ENCODE results near the gene MSI2.

DNA sequence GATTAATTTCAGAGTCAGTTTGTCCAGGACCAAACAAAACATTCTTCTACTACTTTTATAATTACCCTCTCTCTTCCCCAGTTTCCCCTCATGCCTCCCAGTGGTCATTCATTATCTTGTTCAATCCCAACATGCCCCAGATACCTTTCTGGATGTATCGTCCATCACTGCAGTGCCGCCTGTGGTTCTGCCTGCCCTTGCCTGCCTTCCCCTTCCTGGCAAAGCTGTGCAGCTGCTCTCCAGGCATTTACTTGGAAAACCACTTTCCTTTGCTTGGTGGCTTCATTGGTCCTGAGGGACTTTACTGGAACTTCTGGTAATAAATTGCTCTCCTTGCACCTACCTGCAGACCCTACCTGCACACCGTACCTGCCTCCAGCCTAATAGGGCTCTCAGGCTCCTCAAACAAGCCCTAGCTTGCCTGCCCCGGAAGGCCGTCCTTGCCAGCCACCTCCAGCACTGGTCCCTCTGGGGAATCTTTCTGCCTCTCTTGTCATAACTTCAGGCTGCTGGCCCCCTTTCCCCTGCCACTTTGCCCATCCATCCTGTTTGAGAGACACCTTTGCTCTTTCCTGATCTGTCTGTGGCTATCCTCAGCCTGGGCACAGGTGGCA is 19.5 kb upstream of the MSI2 start:
- TF ChIP-seq, protein P1, sequence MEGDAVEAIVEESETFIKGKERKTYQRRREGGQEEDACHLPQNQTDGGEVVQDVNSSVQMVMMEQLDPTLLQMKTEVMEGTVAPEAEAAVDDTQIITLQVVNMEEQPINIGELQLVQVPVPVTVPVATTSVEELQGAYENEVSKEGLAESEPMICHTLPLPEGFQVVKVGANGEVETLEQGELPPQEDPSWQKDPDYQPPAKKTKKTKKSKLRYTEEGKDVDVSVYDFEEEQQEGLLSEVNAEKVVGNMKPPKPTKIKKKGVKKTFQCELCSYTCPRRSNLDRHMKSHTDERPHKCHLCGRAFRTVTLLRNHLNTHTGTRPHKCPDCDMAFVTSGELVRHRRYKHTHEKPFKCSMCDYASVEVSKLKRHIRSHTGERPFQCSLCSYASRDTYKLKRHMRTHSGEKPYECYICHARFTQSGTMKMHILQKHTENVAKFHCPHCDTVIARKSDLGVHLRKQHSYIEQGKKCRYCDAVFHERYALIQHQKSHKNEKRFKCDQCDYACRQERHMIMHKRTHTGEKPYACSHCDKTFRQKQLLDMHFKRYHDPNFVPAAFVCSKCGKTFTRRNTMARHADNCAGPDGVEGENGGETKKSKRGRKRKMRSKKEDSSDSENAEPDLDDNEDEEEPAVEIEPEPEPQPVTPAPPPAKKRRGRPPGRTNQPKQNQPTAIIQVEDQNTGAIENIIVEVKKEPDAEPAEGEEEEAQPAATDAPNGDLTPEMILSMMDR (conservative IDR thresholded peaks at IDR 0.05; ENCODE audit: low read length) = no peak
- TF ChIP-seq EZH2phosphoT487 (IDR thresholded peaks at IDR 0.05; ENCODE audit: borderline replicate concordance) = no peak
